ENCODE data around the gene TMX4. TPM values are rescaled to one million over a fixed set of nuclear protein-coding genes. Genes with fewer than 3 reads are reported as not detected.
A peak's percentile ranks its signal among the peaks of the same experiment; 100 is the strongest.

TMX4 gene
- total RNA-seq, 2 donors from 2014 or later = 19.1 to 21.2 TPM

DNA sequence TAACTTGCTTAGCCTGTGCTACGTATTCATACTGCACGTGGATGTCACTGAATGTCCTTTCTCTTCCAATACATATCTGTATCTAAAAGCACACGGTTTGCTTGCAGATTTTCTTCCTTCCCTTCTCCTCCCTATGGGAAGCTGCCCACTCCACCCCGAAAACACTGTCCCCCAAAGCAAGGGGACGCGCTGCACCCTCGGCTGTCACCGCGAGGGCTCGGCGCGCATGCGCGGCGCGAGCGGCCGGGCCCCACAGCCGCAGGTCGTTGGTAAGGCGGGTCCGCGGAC, 659 bp downstream of the TMX4 start:
- Mint-ChIP-seq H3K36me3 (ENCODE audit: low read depth) (no peaks in the 10 kb centered on the region), H3K9me3 (no peaks in the 10 kb centered on the region), H3K27ac (peak overlapping the region; percentile 60), H3K4me1 (no peaks in the 10 kb centered on the region), H3K4me3 (no peak overlapping the region), H3K27me3 (ENCODE audit: insufficient read depth) (peaks cover 2% of the 10 kb centered on the region)
- Histone ChIP-seq H3K4me3 (ENCODE audit: low read length) (peak overlapping the region; percentile 91), H3K4me1 (ENCODE audit: control insufficient read depth, insufficient read depth, low read length) (no peaks in the 10 kb centered on the region), H3K9me3 (ENCODE audit: control insufficient read depth, low read length) (no peaks in the 10 kb centered on the region), H3K27ac (ENCODE audit: low read depth, low read length) (peak overlapping the region; percentile 91), H3K9ac (ENCODE audit: extremely low read depth, low read length, poor library complexity, severe bottlenecking) (peak overlapping the region; percentile 82), H3K36me3 (ENCODE audit: control insufficient read depth, insufficient read depth, low read length) (no peaks in the 10 kb centered on the region), H3K27me3 (ENCODE audit: control insufficient read depth, insufficient read depth, low read length, poor library complexity, severe bottlenecking) (no peaks in the 10 kb centered on the region)
- DNase-seq = no peak
- 1% methylated on average over 14 to 23 of the region's 23 CpGs for WGBS, 2 experiments (ENCODE audit: insufficient coverage in 1 of 2, insufficient read length in 1 of 2)
- TF ChIP-seq, protein P1, sequence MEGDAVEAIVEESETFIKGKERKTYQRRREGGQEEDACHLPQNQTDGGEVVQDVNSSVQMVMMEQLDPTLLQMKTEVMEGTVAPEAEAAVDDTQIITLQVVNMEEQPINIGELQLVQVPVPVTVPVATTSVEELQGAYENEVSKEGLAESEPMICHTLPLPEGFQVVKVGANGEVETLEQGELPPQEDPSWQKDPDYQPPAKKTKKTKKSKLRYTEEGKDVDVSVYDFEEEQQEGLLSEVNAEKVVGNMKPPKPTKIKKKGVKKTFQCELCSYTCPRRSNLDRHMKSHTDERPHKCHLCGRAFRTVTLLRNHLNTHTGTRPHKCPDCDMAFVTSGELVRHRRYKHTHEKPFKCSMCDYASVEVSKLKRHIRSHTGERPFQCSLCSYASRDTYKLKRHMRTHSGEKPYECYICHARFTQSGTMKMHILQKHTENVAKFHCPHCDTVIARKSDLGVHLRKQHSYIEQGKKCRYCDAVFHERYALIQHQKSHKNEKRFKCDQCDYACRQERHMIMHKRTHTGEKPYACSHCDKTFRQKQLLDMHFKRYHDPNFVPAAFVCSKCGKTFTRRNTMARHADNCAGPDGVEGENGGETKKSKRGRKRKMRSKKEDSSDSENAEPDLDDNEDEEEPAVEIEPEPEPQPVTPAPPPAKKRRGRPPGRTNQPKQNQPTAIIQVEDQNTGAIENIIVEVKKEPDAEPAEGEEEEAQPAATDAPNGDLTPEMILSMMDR (conservative IDR thresholded peaks at IDR 0.05) = no peak

DNA sequence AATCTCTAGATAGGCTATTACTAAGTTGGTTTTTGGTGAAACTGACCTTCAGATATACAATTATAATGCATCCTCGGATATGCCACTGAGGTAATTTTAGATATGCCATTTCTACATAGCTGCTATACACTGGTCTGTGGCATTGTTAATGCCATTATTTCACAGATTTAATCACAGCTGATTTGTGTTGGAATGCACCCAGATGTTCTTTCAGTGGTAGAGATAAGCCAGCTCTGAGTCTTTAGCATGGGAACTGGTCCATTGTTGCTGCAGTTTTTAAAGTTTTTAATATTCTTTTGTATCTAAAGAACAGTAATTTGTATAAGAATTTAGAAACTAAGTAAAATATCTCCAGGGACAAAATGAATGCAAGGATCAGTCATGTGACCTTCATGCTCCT, 6.8 kb downstream of the TMX4 start:
- H3K9me3 ChIP-seq (ENCODE audit: control insufficient read depth, low read length) = no peaks in the 10 kb centered on the region
- no peak overlapping the region for H3K27ac ChIP-seq (ENCODE audit: low read depth, low read length)
- H3K36me3 ChIP-seq (ENCODE audit: control insufficient read depth, insufficient read depth, low read length) = no peaks in the 10 kb centered on the region
- 94% methylated on average over 1 of the region's 1 CpG; no CpG with 5 or more reads in 1 of the 2 experiments for WGBS, 2 experiments (ENCODE audit: insufficient coverage in 1 of 2, insufficient read length in 1 of 2)
- H3K4me1 Mint-ChIP-seq = peaks cover under 1% of the 10 kb centered on the region
- no peak overlapping the region for H3K27ac Mint-ChIP-seq
- H3K9me3 Mint-ChIP-seq = no peaks in the 10 kb centered on the region
- H3K27me3 Mint-ChIP-seq (ENCODE audit: insufficient read depth) = no peaks in the 10 kb centered on the region
- DNase-seq = no peak
- H3K9ac ChIP-seq (ENCODE audit: extremely low read depth, low read length, poor library complexity, severe bottlenecking) = no peak overlapping the region
- no peaks in the 10 kb centered on the region for H3K27me3 ChIP-seq (ENCODE audit: control insufficient read depth, insufficient read depth, low read length, poor library complexity, severe bottlenecking)
- no peak overlapping the region for H3K4me3 ChIP-seq (ENCODE audit: low read length)
- no peak overlapping the region for H3K4me3 Mint-ChIP-seq
- no peaks in the 10 kb centered on the region for H3K4me1 ChIP-seq (ENCODE audit: control insufficient read depth, insufficient read depth, low read length)
- no peaks in the 10 kb centered on the region for H3K36me3 Mint-ChIP-seq (ENCODE audit: low read depth)
- TF ChIP-seq, protein P1 (conservative IDR thresholded peaks at IDR 0.05) = no peak

DNA sequence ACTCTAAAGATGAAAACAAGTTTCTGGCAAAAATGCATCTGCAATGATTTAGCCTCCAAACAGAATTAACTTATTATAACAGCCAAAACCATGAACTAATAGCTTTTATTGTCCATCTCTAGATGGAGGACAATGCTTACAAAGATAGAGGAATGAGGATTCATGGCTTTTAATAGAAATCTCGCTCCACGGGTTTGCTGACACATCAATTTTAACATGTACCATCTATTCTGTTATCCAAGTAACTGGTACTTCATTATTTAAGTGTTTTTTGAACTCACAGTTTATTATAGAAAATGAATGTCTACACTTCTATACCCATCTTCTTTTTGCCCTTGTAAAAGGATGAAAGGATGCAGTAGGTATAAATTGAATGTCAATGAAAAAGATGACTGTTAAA, 10.8 kb downstream of the TMX4 start:
- no peaks in the 10 kb centered on the region for H3K27me3 Mint-ChIP-seq (ENCODE audit: insufficient read depth)
- TF ChIP-seq, protein P1 (conservative IDR thresholded peaks at IDR 0.05) = no peak
- Histone ChIP-seq H3K27ac (ENCODE audit: low read depth, low read length) (no peak overlapping the region), H3K36me3 (ENCODE audit: control insufficient read depth, insufficient read depth, low read length) (no peaks in the 10 kb centered on the region), H3K4me1 (ENCODE audit: control insufficient read depth, insufficient read depth, low read length) (peaks cover 3% of the 10 kb centered on the region), H3K9ac (ENCODE audit: extremely low read depth, low read length, poor library complexity, severe bottlenecking) (no peak overlapping the region), H3K4me3 (ENCODE audit: low read length) (no peak overlapping the region), H3K9me3 (ENCODE audit: control insufficient read depth, low read length) (no peaks in the 10 kb centered on the region), H3K27me3 (ENCODE audit: control insufficient read depth, insufficient read depth, low read length, poor library complexity, severe bottlenecking) (no peaks in the 10 kb centered on the region)
- 92% methylated on average over 2 of the region's 2 CpGs; no CpG with 5 or more reads in 1 of the 2 experiments for WGBS, 2 experiments (ENCODE audit: insufficient coverage in 1 of 2, insufficient read length in 1 of 2)
- H3K4me3 Mint-ChIP-seq = no peak overlapping the region
- H3K9me3 Mint-ChIP-seq = no peaks in the 10 kb centered on the region
- no peak for DNase-seq
- H3K36me3 Mint-ChIP-seq (ENCODE audit: low read depth) = peaks cover 4% of the 10 kb centered on the region
- H3K4me1 Mint-ChIP-seq = peaks cover 9% of the 10 kb centered on the region
- H3K27ac Mint-ChIP-seq = no peak overlapping the region

Measured in endodermal cell (in vitro differentiated cells).